ENCODE measurements around the gene ARL8A. TPM values are rescaled to one million over a fixed set of nuclear protein-coding genes. Genes with fewer than 3 reads are reported as not detected.

The ARL8A gene
- total RNA-seq, 1 experiment from 2014 or later, result 45.6 TPM

DNA sequence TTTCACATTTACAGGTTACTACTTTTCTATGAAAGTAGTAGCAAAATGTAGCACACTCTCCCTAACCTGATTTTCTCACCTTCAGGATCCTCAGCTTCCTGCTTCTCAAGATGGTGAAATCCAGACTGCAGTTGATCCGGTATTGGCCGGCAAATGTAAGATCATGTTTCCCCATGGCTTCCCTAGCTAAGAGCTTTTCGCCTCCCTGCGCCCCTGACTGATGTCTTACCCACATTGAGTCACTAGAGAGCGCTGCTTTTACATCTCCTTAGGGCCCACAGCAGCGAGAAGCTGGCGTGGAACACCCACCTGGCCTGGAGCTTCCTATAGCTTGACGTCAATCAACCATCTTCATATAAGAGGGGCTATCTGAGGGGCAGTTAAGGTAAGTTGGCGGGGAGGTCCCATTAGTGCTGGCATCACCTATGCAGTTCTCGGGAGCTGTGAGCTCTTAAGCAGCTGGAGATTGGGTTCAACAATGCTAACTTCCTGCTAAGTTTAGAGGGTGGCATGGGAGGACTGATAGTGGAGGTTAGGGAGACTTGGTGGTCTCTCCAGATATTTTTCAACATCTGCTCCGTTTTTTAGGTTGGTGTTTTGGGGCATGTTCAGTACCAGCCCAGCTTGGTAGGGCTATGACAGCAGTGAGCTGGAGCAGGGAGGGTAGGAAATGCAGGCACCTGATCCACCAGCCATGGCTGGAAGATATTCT, 10.4 kb upstream of the ARL8A start:
- no TSS peak for BruUV-seq (replicated peaks)
- DNase-seq (ENCODE audit: low read depth, low spot score) (peak; percentile 76), ATAC-seq (peak; percentile 94)
- H3K36me3 ChIP-seq (ENCODE audit: control insufficient read depth in 1 of 2, insufficient read depth in 2 of 2, low read length in 2 of 2), result no peaks in the 10 kb centered on the region
- H3K9me2 ChIP-seq (ENCODE audit: insufficient read depth), result no peaks in the 10 kb centered on the region
- TF ChIP-seq TCF7L2 (IDR thresholded peaks at IDR 0.05; ENCODE audit: borderline replicate concordance, extremely low read depth, insufficient read depth, insufficient read length), result peak; percentile 56
- TF ChIP-seq ELF1 (IDR thresholded peaks at IDR 0.05; ENCODE audit: borderline replicate concordance, low read depth), result no peak
- peak; percentile 46 for TF ChIP-seq YY1 (IDR thresholded peaks at IDR 0.05; ENCODE audit: extremely low read depth, insufficient replicate concordance, low read depth, low read length)
- TF ChIP-seq ZNF274 (IDR thresholded peaks at IDR 0.05; ENCODE audit: low read depth, low read length), result no peak
- TF ChIP-seq FOSL1 (IDR thresholded peaks at IDR 0.05; ENCODE audit: low read depth), result no peak
- TF ChIP-seq, protein P1, sequence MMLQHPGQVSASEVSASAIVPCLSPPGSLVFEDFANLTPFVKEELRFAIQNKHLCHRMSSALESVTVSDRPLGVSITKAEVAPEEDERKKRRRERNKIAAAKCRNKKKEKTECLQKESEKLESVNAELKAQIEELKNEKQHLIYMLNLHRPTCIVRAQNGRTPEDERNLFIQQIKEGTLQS (IDR thresholded peaks at IDR 0.05), result no peak
- TF ChIP-seq SP1 (IDR thresholded peaks at IDR 0.05; ENCODE audit: low read depth), result no peak
- peak; percentile 10; the same call in 1 of the 2 replicates for TF ChIP-seq POLR2AphosphoS5 (IDR thresholded peaks at IDR 0.05; ENCODE audit: low read depth, low read length)
- peak; percentile 53 to 82 (median 70); a peak in 5 of 6 replicates for TF ChIP-seq CTCF (IDR thresholded peaks at IDR 0.05 in 2 of 3, conservative IDR thresholded peaks at IDR 0.05 in 1 of 3; ENCODE audit: borderline replicate concordance in 1 of 3, insufficient read depth in 1 of 3, low read depth in 2 of 3, low read length in 2 of 3)
- TF ChIP-seq EZH2 (IDR thresholded peaks at IDR 0.05), result no peak
- peak; percentile 64 for TF ChIP-seq RAD21 (IDR thresholded peaks at IDR 0.05; ENCODE audit: low read depth)
- TF ChIP-seq, protein P2, sequence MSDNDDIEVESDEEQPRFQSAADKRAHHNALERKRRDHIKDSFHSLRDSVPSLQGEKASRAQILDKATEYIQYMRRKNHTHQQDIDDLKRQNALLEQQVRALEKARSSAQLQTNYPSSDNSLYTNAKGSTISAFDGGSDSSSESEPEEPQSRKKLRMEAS (IDR thresholded peaks at IDR 0.05), result no peak; the same call in 1 of the 2 replicates
- POLR2A ChIA-PET, result interaction anchor here (0.6 to 1.4 kb wide), 3 partner anchors 12 to 200 kb away, joined by 3 to 7 read pairs (median 4); partner anchors contain the start of gene ELF3
- no peaks in the 10 kb centered on the region for H3K9me3 ChIP-seq (ENCODE audit: control insufficient read depth in 1 of 2, insufficient read depth in 1 of 2, low read depth in 1 of 2, low read length in 2 of 2)
- no peaks in the 10 kb centered on the region for H3K27me3 ChIP-seq (ENCODE audit: insufficient read depth, low read length)
- H3K4me2 ChIP-seq (ENCODE audit: low read length), result peak overlapping the region; percentile 52
- H2AFZ ChIP-seq (ENCODE audit: low read depth, low read length, poor library complexity, severe bottlenecking), result peak overlapping the region; percentile 76
- peak overlapping the region; percentile 15; the same call in 1 of the 2 replicates for H3K9ac ChIP-seq (ENCODE audit: low read length)
- no peaks in the 10 kb centered on the region for H4K20me1 ChIP-seq (ENCODE audit: insufficient read depth)
- no peaks in the 10 kb centered on the region for H3K79me2 ChIP-seq (ENCODE audit: insufficient read depth, low read length)
- CTCF ChIA-PET, result interaction anchor here (0.6 to 2.4 kb wide), 25 partner anchors 8 to 1620 kb away, joined by 3 to 13 read pairs (median 4); partner anchors contain the start of genes ARL8A, ELF3, GPR37L1 and LGR6
- intact Hi-C loops (cut with micrococcal nuclease), result no loop called here
- no peak overlapping the region for H3K4me3 ChIP-seq (replicated peaks in 1 of 2; ENCODE audit: low read depth in 1 of 2, low read length in 2 of 2)
- H3K4me1 ChIP-seq (ENCODE audit: control insufficient read depth in 1 of 2, insufficient read depth in 2 of 2, low read length in 2 of 2), result peaks cover 10 to 16% of the 10 kb centered on the region in 2 experiments; a peak in 3 of 4 replicates
- H3K27ac ChIP-seq (ENCODE audit: low read depth, low read length), result no peak overlapping the region
- RAD21 ChIA-PET (ENCODE audit: low non-redundant PET in 1 of 2, low total read pairs in 2 of 2, uncharacterized antibody in 2 of 2, unreplicated experiment in 2 of 2), result no interaction called here
